Duodenal mucosa (tissue), 2 donors: ENCODE measurements around the gene LRPAP1.

Experiments used
- H3K27ac ChIP-seq: one replicate; pipeline ENCODE4 v1.7.0; 2013; ENCODE audit warnings: low read depth, low read length
- H3K27me3 ChIP-seq, 2 donors: one replicate each; pipeline ENCODE4 v1.7.0; 2013; ENCODE audit warnings: low read length in 2 of 2, control low read depth in 1 of 2; ENCODE audit not compliant: insufficient read depth in 2 of 2, control insufficient read depth in 1 of 2
- H3K36me3 ChIP-seq, 2 donors: one replicate each; pipeline ENCODE4 v1.7.0; 2013; ENCODE audit warnings: low read length in 2 of 2, control low read depth in 1 of 2; ENCODE audit not compliant: insufficient read depth in 2 of 2, control insufficient read depth in 1 of 2
- H3K4me1 ChIP-seq, 2 donors: one replicate each; pipeline ENCODE4 v1.7.0; 2013; ENCODE audit warnings: low read length in 2 of 2, control low read depth in 1 of 2; ENCODE audit not compliant: insufficient read depth in 2 of 2, control insufficient read depth in 1 of 2
- H3K4me3 ChIP-seq, 2 donors: one replicate each; pipeline ENCODE4 v1.7.0; 2013; ENCODE audit warnings: low read length in 2 of 2, low read depth in 1 of 2
- H3K9ac ChIP-seq, 2 donors: one replicate each; pipeline ENCODE4 v1.7.0; 2013; ENCODE audit warnings: low read length in 2 of 2, low read depth in 1 of 2
- H3K9me3 ChIP-seq, 2 donors: one replicate each; pipeline ENCODE4 v1.7.0; 2013; ENCODE audit warnings: low read length in 2 of 2, control low read depth in 1 of 2; ENCODE audit not compliant: control insufficient read depth in 1 of 2

LRPAP1 gene

DNA sequence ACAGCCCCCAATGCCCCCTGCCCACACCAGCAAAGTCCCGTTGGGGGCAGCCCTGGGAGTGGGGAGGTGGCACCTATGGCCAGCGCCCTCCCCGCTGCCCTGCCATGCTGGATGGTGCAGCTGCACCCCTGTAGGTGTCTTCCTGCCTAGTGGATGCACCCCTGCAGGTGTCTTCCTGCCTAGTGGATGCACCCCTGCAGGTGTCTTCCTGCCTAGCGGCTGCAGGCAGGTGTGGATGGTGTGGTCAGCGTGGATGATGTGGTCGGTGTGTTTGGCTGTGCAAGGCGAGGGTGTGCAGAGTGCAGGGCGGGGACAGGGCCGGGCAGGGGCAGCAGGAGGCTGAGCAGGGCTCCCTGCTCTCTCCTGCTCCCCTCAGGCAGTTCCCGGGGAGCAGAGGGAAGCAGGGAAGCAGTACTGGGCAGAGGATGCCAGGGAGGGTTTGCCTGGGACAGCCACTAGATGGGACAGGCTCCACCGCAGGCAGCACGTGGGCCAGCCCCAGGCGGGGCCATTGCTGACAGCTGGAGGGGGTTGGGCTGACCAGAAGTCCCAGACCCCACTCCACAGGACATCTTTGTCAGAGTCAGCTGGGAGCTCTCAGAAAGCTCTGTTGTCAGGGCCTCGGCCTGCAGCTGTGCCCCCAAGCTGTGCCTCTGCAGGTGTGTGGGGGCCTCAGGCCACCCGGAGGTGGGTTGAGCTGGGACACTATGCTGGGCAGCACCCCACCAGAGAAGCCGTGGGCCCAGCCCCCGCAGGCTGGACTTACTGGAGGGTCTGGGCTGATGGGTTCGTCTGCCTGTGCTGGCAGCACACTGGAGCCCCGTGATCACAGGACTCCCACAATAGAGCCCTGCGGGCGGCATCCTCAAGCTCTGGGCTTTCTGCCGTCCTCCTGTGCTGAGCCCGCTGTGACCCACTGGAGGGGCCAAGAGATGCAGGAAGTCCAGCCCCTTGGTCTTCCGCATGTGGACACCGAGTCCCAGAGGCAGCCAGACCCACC, 45.4 kb downstream of the LRPAP1 start:
- Histone ChIP-seq H3K36me3 (no peaks in the 10 kb centered on the region), H3K9ac (no peak overlapping the region), H3K4me3 (no peak overlapping the region), H3K4me1 (peaks cover 6 to 11% of the 10 kb centered on the region in 2 donors), H3K27ac (no peak overlapping the region), H3K9me3 (no peaks in the 10 kb centered on the region), H3K27me3 (peaks cover 27 to 66% of the 10 kb centered on the region in 2 donors)

DNA sequence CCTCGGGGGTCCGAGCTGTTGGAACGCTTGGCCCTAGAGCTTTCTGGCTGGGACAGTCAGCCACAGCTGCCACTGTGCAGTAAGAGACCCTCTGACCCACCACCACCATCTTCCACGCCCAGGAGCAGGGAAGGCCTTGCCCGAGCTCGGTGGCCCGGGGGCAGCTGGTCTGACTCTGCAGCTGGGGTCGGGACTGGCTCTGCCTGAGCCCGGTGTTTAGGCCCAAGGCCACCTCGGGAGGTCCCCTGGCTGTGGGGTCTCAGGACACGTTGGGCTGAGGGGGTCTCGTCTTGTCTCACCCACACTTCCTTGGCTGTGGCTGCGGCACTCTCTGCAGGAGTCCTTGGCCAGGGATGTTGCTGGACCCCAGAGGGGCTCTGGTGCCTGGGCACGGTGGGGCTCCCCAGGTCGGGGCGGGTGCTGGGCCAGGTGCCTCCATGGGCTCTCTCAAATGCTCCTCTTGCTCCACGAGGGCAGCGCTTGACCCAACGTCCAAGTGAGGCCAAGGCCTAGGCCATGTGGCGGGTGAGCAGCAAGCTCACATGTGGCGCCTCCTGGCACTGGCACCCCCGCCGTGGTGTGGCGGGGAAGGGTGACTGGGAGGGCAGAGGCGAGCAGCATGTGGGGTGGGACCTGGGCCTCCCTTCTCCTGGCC, 46.2 kb downstream of the LRPAP1 start:
- H3K4me3 ChIP-seq, result no peak overlapping the region
- peaks cover 31 to 70% of the 10 kb centered on the region in 2 donors for H3K27me3 ChIP-seq
- no peaks in the 10 kb centered on the region for H3K9me3 ChIP-seq
- H3K36me3 ChIP-seq, result no peaks in the 10 kb centered on the region
- no peak overlapping the region for H3K9ac ChIP-seq
- H3K27ac ChIP-seq, result no peak overlapping the region
- peaks cover 6 to 11% of the 10 kb centered on the region in 2 donors for H3K4me1 ChIP-seq

GRCh38 chr4:3485011-3485791, 47.0 kb downstream of the LRPAP1 start:
- Histone ChIP-seq H3K27me3 (peaks cover 31 to 70% of the 10 kb centered on the region in 2 donors), H3K9ac (no peak overlapping the region), H3K4me1 (peaks cover 6 to 11% of the 10 kb centered on the region in 2 donors)

DNA sequence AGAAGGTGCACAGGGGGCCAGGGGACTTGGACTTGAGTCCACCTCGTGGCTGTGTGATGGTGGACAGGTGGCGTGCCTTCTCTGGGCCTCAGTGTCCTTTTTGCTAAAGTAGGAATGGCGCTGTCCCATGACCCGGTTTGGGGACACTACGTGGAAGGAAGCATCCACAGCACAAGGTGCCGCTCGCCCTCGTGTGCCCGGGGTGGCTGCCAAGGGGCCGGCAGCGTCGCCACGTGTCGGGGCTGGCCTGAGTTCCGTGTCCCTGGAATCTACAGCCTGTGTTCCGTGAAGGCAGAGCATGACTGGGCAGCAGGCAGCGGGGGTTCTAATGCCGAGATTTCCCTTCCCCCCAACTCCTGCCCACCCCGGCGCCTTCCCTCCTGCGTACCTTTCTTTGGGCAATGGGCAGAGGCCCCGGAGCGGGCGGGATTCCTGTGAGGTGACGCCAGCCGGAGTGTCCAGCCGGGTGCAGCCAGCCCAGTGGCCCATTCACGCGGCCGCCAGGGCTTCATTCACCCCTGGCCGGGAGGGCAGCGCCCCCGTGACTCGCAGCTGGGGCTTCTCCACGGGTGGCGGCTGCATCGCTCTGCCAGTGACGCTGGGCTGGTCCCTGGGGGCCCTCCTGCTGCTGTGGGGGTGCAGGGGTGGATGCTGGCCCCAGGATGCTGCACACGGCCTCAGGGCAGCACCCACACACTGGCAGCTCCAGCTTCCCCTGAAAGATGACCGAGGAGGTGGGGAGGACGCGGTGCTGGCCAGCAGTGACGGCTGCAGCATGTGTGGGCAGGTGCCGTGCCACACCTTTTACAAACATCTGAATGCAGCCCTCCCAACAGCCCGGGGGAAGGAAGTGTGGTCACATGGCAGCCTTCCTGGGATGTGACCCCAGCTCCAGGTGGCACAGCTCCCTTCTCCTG, 47.9 kb downstream of the LRPAP1 start:
- Histone ChIP-seq H3K4me3 (no peak overlapping the region), H3K4me1 (peaks cover 6 to 11% of the 10 kb centered on the region in 2 donors), H3K27ac (no peak overlapping the region)

More at GRCh38 chr4:3485011-3485791, 47.0 kb downstream of the LRPAP1 start:
- Histone ChIP-seq H3K27ac (no peak overlapping the region), H3K4me3 (peak overlapping the region in 1 of 2 donors; percentile 29), H3K36me3 (no peaks in the 10 kb centered on the region), H3K9me3 (no peaks in the 10 kb centered on the region)

GRCh38 chr4:3483471-3483921, 48.7 kb downstream of the LRPAP1 start:
- Histone ChIP-seq H3K27me3 (peaks cover 31 to 63% of the 10 kb centered on the region in 2 donors), H3K9me3 (no peaks in the 10 kb centered on the region), H3K27ac (no peak overlapping the region), H3K36me3 (no peaks in the 10 kb centered on the region), H3K4me3 (no peak overlapping the region), H3K4me1 (peaks cover 6 to 11% of the 10 kb centered on the region in 2 donors), H3K9ac (no peak overlapping the region)

More for the DNA sequence above, 47.9 kb downstream of the LRPAP1 start:
- Histone ChIP-seq H3K36me3 (no peaks in the 10 kb centered on the region), H3K27me3 (peaks cover 31 to 66% of the 10 kb centered on the region in 2 donors), H3K9ac (no peak overlapping the region), H3K9me3 (no peaks in the 10 kb centered on the region)

GRCh38 chr4:3482707-3483106, 49.5 kb downstream of the LRPAP1 start:
- Histone ChIP-seq H3K36me3 (no peaks in the 10 kb centered on the region), H3K4me3 (no peak overlapping the region), H3K9ac (no peak overlapping the region), H3K27me3 (peaks cover 31 to 60% of the 10 kb centered on the region in 2 donors), H3K9me3 (no peaks in the 10 kb centered on the region), H3K27ac (no peak overlapping the region), H3K4me1 (peaks cover 6 to 11% of the 10 kb centered on the region in 2 donors)

DNA sequence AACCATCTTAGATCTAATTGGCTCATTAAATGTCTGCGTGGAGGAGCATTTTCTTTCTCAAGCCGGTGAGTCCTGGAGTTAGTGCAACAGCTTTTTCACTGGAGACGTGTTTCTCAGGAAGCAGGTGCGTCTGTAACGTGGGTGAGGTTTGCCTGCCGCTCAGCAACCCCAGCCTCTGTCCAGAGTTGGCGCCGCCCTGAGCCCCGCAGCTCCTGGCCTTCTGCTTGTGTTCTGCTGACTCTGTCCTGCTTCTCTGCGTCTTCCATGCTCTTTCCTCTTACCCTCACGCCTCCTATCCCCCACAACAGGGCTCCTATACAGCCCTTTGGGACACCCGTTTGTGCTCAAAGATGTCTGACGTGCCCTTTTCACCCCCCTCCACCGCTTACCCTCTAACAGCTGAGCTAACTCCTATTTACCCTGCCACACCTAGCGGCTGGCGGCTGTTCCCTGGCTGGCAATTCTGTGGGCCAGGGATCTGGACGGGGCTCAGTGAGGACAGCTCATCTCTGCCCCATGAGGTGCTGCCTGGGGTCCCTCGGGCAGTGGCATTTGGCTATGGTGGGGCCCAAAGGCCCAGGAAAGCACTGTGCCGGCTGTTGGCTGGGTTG, 50.3 kb downstream of the LRPAP1 start:
- H3K4me1 ChIP-seq, result peaks cover 6 to 11% of the 10 kb centered on the region in 2 donors
- no peaks in the 10 kb centered on the region for H3K36me3 ChIP-seq
- H3K27me3 ChIP-seq, result peaks cover 31 to 65% of the 10 kb centered on the region in 2 donors
- no peaks in the 10 kb centered on the region for H3K9me3 ChIP-seq
- H3K27ac ChIP-seq, result no peak overlapping the region
- no peak overlapping the region for H3K4me3 ChIP-seq
- H3K9ac ChIP-seq, result no peak overlapping the region

DNA sequence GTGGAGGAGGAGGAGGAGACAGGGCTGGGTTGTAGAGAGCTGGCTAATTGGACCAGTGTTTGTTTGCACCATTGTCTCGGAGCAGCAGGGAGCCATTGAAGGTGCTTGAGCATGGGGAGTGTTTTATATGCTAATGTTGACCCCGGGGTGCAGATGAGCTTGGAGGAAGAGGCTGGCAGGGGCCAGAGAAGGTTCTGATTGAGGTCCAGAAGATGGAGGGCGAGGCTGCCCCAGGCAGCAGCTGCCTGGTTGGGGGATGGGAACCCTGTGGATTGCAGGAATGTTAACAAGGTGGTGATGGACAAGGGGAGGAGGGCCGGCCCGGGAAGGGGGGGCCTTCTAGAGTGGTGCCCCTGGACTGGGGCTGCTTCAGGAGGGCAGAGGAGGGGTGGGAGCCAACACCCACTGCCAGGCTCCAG, 51.1 kb downstream of the LRPAP1 start:
- Histone ChIP-seq H3K36me3 (no peaks in the 10 kb centered on the region), H3K27me3 (peaks cover 31 to 63% of the 10 kb centered on the region in 2 donors), H3K27ac (no peak overlapping the region), H3K4me1 (peaks cover 6 to 11% of the 10 kb centered on the region in 2 donors), H3K9me3 (no peaks in the 10 kb centered on the region), H3K9ac (no peak overlapping the region), H3K4me3 (no peak overlapping the region)
